Endothelial cell of umbilical vein (primary cell): ENCODE measurements around the gene RAB38. TPM values are rescaled to one million over a fixed set of nuclear protein-coding genes. Genes with fewer than 3 reads are reported as not detected.

Source experiments
- BruUV-seq: library from RNA; stranded (reverse); fragments of 400-500 nt; replicated peaks from 2 replicates; lab custom pipeline; 2021; lab: Mats Ljungman, UMichigan
- CTCF ChIA-PET: fragments of 300-600, 350-600 bp; sonication (Branson Sonifier 250); formaldehyde crosslinking; loops from one replicate; lab custom pipeline; 2021; ENCODE audit warnings: antibody characterized with exemption, inconsistent platforms; lab: Charles Lee
- POLR2A ChIA-PET: fragments of 300-600, 350-600 bp; sonication (Branson Sonifier 250); formaldehyde crosslinking; loops from one replicate; lab custom pipeline; 2021; ENCODE audit warnings: antibody characterized with exemption, inconsistent platforms; lab: Charles Lee
- DNase-seq: peaks from one replicate; pipeline ENCODE4 v3.0.0-alpha.2; 2011; ENCODE audit warnings: low read depth, low spot score
- FAIRE-seq: peaks from 2 replicates; lab custom pipeline; 2011; peaks lifted over from hg19 to GRCh38; lab: Jason Lieb, UNC
- H2AFZ ChIP-seq: 2 replicates; pipeline ENCODE4 v1.6.0; 2012; ENCODE audit warnings: low read depth, low read length, control low read depth, inconsistent platforms
- H3K27ac ChIP-seq: 2 replicates; pipeline ENCODE4 v1.5.1; 2011; ENCODE audit warnings: low read depth, mild to moderate bottlenecking, control low read depth, low read length, moderate library complexity; ENCODE audit not compliant: insufficient read depth
- H3K27me3 ChIP-seq, 2 experiments: 2 replicates each; pipeline versions ENCODE4 v1.6.0 to v1.6.1; 2011; ENCODE audit warnings: low read length in 2 of 2, mixed read lengths in 1 of 2; ENCODE audit not compliant: control insufficient read depth in 2 of 2, insufficient read depth in 2 of 2
- H3K36me3 ChIP-seq, 2 experiments: 2 replicates in 1 of 2; 3 replicates in 1 of 2; pipeline ENCODE4 v1.5.1; 2011; ENCODE audit warnings: low read length in 2 of 2, mild to moderate bottlenecking in 1 of 2, moderate library complexity in 1 of 2; ENCODE audit not compliant: control insufficient read depth in 2 of 2, insufficient read depth in 2 of 2; ENCODE audit errors: extremely low read depth in 1 of 2
- H3K4me1 ChIP-seq: 3 replicates; pipeline ENCODE4 v1.5.1; 2011; ENCODE audit warnings: mild to moderate bottlenecking, low read length; ENCODE audit not compliant: control insufficient read depth, insufficient read depth; ENCODE audit errors: extremely low read depth
- H3K4me2 ChIP-seq: 2 replicates; pipeline ENCODE4 v1.6.1; 2011; ENCODE audit warnings: low read length, control low read depth, mixed read lengths; ENCODE audit not compliant: insufficient read depth
- H3K4me3 ChIP-seq, 3 experiments: fragments of 200-600 bp in 1 of 3; sonication (generic), shearing (Covaris generic) in 1 of 3; replicated peaks in 1 of 3; 2 replicates each; pipeline ENCODE4 v1.5.1; 2011 to 2016; ENCODE audit warnings: control low read depth in 3 of 3, low read length in 3 of 3, mild to moderate bottlenecking in 2 of 3, inconsistent platforms in 1 of 3, low read depth in 1 of 3, moderate library complexity in 1 of 3; ENCODE audit not compliant: insufficient read depth in 1 of 3
- H3K79me2 ChIP-seq: 2 replicates; pipeline ENCODE4 v1.6.0; 2012; ENCODE audit warnings: low read length, inconsistent platforms; ENCODE audit not compliant: control insufficient read depth, insufficient read depth
- H3K9ac ChIP-seq: replicated peaks from 2 replicates; pipeline ENCODE3; 2011; ENCODE audit warnings: low read length, control low read depth; ENCODE audit not compliant: insufficient read depth; ENCODE audit errors: extremely low read depth
- H3K9me1 ChIP-seq: replicated peaks from 3 replicates; pipeline ENCODE4 v1.6.0; 2011; ENCODE audit warnings: mild to moderate bottlenecking, low read length; ENCODE audit not compliant: control insufficient read depth, insufficient read depth; ENCODE audit errors: extremely low read depth
- H3K9me3 ChIP-seq: replicated peaks from 2 replicates; pipeline ENCODE4 v1.5.1; 2012; ENCODE audit warnings: low read length, inconsistent platforms; ENCODE audit not compliant: control insufficient read depth, insufficient read depth
- H4K20me1 ChIP-seq: replicated peaks from 2 replicates; pipeline ENCODE3; 2011; ENCODE audit warnings: mild to moderate bottlenecking, low read length; ENCODE audit not compliant: control insufficient read depth, insufficient read depth; ENCODE audit errors: extremely low read depth
- GATA2 ChIP-seq: IDR thresholded peaks from 2 replicates; pipeline ENCODE4 v1.7.0; 2011; ENCODE audit warnings: low read depth, mild to moderate bottlenecking, moderate library complexity, mixed read lengths, low read length; ENCODE audit not compliant: insufficient read length, insufficient read depth
- JUN ChIP-seq: IDR thresholded peaks from 2 replicates; pipeline ENCODE4 v1.6.1; 2011; ENCODE audit warnings: borderline replicate concordance, low read depth; ENCODE audit not compliant: insufficient read length, insufficient read depth
- MYC ChIP-seq: IDR thresholded peaks from one replicate; pipeline ENCODE4 v1.6.1; 2011; ENCODE audit warnings: mild to moderate bottlenecking, low read depth, low read length
- POLR2A ChIP-seq: IDR thresholded peaks from 2 replicates; pipeline ENCODE4 v1.6.1; 2012; ENCODE audit warnings: low read depth, mild to moderate bottlenecking, control low read depth, low read length
- POLR2AphosphoS5 ChIP-seq: IDR thresholded peaks from 2 replicates; pipeline ENCODE4 v1.6.1; 2012; ENCODE audit warnings: low read depth, mild to moderate bottlenecking, control low read depth, low read length, moderate library complexity; ENCODE audit not compliant: insufficient read depth
- dilution Hi-C: fragments of 300-500 bp; cut with MboI; formaldehyde crosslinking; loops from one replicate; pipeline ENCODE4 v1.15.0; 2019; ENCODE audit warnings: low sequenced_read_pairs; ENCODE audit not compliant: extremely low pct_ligation_motif_present
- intact Hi-C: fragments of 100-400 bp; cut with micrococcal nuclease; formaldehyde crosslinking; loops from one replicate; pipeline ENCODE4 v1.10.0; 2022
- polyA plus RNA-seq, 4 experiments: library from polyadenylated mRNA; depleted of rRNA in 3 of 4; stranded (reverse) in 3 of 4; unstranded in 1 of 4; fragments of >200 nt; gene quantifications; 2 replicates each; pipeline versions ENCODE4 v1.2.1 to v1.2.3, GENCODE V29; 2011 to 2012; ENCODE audit warnings: missing spikeins in 1 of 4
- total RNA-seq: library from RNA; stranded (reverse); gene quantifications from 2 replicates; pipeline ENCODE4 v1.2.3, GENCODE V29; 2021
- TF ChIP-seq, protein P1 (sequence below), 2 donors: IDR thresholded peaks; 1 replicate in 1 of 2; 2 replicates in 1 of 2; pipeline ENCODE4 v1.5.1; 2011; ENCODE audit warnings: low read length in 2 of 2, mild to moderate bottlenecking in 2 of 2, moderate library complexity in 2 of 2, control low read depth in 1 of 2, inconsistent platforms in 1 of 2, low read depth in 1 of 2; ENCODE audit not compliant: insufficient read depth in 1 of 2; ENCODE audit errors: extremely low read depth in 1 of 2

Gene RAB38
- total and polyA plus RNA-seq, 2 donors (not counting 3 experiments of a cell fraction or from before 2014, with no cell fraction given): 3.0 to 3.6 TPM

- no peak overlapping the region for H3K9ac ChIP-seq
- H3K4me1 ChIP-seq: no peaks in the 10 kb centered on the region
- no peak overlapping the region for H2AFZ ChIP-seq
- BruUV-seq: no TSS peak
- H3K9me1 ChIP-seq: no peaks in the 10 kb centered on the region
- no peak overlapping the region for H3K4me2 ChIP-seq
- DNase-seq: no peak
- no peaks in the 10 kb centered on the region for H3K9me3 ChIP-seq
- H4K20me1 ChIP-seq: no peaks in the 10 kb centered on the region
- H3K27ac ChIP-seq: no peak overlapping the region
- no peak for FAIRE-seq
- POLR2A ChIA-PET: no interaction called here
- CTCF ChIA-PET: interaction anchor here (0.7 to 1.6 kb wide), 3 partner anchors 10 to 53 kb away, joined by 3 to 5 read pairs (median 3); no protein-coding TSS in a partner anchor
- H3K79me2 ChIP-seq: no peaks in the 10 kb centered on the region
- intact Hi-C loops: no loop called here
- dilution Hi-C loops: no loop called here
- no peak overlapping the region for H3K4me3 ChIP-seq
- H3K27me3 ChIP-seq: no peaks in the 10 kb centered on the region
- no peaks in the 10 kb centered on the region for H3K36me3 ChIP-seq
- TF ChIP-seq POLR2AphosphoS5 (no peak), POLR2A (no peak), GATA2 (no peak), JUN (no peak), MYC (no peak)
- TF ChIP-seq, protein P1, sequence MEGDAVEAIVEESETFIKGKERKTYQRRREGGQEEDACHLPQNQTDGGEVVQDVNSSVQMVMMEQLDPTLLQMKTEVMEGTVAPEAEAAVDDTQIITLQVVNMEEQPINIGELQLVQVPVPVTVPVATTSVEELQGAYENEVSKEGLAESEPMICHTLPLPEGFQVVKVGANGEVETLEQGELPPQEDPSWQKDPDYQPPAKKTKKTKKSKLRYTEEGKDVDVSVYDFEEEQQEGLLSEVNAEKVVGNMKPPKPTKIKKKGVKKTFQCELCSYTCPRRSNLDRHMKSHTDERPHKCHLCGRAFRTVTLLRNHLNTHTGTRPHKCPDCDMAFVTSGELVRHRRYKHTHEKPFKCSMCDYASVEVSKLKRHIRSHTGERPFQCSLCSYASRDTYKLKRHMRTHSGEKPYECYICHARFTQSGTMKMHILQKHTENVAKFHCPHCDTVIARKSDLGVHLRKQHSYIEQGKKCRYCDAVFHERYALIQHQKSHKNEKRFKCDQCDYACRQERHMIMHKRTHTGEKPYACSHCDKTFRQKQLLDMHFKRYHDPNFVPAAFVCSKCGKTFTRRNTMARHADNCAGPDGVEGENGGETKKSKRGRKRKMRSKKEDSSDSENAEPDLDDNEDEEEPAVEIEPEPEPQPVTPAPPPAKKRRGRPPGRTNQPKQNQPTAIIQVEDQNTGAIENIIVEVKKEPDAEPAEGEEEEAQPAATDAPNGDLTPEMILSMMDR (IDR thresholded peaks at IDR 0.05; ENCODE audit: extremely low read depth in 1 of 2, insufficient read depth in 1 of 2, low read depth in 1 of 2, low read length in 2 of 2): no peak
These were observed 106.2 kb downstream of the RAB38 start for GRCh38 chr11:88068848-88069554.
